Stimulated activated CD8-positive, alpha-beta memory T cell treated with anti-CD3 and anti-CD28 coated beads, Interleukin-4, amount 100 ng/mL, for 4 hours (primary cell): ENCODE results near the gene FARS2.

Source experiments
- DNase-seq, 2 donors: peaks; one replicate each; pipeline ENCODE4 v3.0.0-alpha.2; 2020; ENCODE audit warnings: low read depth in 2 of 2, low spot score in 1 of 2

Gene FARS2

DNA sequence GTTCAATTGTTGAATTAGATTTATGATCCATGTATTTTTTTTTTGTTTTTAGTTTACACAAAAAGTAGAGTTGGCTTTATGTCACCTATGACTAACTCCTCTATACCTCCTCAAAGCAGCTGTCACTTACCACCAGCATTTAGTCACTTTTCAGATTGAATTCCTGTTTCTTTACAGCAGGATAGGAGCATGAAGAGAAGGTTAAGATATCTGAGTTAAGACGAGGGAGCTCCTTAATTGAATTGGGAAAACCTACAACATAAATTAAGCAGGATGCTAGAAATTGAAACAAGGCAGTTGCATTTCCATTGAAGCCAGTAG is 237.2 kb downstream of the FARS2 start:
- DNase-seq = no peak

DNA sequence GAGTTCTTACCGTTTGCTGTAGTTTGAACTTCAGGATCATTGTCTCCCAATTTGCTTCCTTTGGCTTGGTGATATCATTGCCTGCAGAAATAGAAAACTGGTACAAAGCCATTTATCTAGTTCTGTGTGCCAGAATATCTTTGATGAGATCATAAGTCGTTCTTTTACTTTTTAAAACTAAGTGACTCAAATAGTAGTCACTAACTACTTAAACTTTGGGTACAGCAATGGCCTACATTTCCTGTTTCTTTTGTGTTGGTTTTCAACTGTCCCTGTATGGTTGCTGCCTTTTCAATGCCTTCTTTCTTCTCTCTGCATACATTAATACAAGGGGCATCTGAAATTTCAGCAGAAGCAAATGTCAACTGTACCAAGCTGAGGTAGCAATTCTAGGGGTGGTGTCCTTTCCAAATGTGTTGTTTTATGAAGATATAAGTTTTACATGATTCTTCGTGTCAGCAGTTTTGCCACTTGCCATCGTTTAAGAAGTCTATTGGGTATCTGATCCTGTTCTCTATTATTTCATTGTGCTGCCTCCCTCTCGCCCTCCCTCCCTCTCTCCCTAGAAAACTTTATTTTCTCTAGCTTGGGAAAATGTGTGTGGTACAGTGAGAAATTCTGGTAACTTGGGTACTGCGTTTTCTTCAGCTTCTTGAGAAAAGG is 238.5 kb downstream of the FARS2 start:
- DNase-seq = no peak

DNA sequence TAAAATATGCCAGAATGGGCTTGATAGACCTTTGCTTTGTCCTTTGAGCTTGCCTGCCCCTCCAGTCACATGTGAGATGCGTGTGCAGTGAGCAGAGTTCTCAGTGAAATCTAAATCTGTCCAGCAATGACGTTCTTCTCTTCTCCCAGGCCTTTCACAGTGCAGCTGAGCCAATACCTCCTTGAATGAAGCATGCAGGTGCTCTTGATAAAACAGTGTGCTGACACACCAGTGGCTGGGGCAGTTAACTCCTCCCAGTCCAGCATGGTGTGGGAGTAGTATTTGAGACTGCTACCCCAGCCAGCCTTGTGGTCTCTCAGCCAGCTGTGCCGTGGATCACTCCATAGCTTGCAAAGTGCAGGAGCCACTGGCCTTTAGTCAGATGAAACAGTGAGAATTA is 240.5 kb downstream of the FARS2 start:
- DNase-seq = no peak

DNA sequence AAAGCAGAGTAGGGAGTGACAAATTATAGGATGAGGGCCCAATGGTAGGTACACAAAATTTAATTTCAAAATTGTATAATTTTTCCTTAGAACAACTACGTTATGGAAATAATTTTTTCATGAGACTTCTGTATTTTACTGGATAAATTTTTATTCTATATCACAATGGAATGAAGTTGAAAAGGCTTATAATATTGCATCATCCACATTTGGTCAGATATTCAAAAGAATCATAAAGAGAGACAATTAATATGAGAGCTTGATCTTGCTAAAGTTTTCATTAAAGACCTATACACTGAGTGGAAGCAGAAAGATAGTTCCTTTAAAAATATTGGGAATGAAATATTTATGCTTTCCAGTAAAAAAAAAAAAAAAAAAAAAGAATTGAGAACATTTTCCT is 242.8 kb downstream of the FARS2 start:
- DNase-seq = no peak

DNA sequence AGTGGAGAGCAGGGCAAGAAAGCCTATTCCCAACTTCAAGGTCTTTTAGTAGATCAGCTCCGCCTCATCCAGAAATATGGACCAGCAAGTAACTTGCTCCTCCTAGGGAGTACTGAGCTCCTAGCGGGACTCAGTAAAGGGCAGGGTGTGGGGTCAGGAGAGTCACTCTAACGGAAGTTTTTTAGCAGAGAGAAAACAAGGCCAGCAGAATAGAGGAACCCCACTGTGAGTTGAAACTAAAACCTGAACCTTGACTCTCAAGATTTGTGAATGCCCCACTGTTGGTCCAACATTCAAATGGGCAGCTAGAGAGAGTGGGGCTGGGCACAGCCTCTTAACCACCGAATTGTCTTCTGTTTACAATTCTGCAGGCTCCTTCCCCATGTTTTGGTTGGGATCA is 244.8 kb downstream of the FARS2 start:
- DNase-seq = no peak

DNA sequence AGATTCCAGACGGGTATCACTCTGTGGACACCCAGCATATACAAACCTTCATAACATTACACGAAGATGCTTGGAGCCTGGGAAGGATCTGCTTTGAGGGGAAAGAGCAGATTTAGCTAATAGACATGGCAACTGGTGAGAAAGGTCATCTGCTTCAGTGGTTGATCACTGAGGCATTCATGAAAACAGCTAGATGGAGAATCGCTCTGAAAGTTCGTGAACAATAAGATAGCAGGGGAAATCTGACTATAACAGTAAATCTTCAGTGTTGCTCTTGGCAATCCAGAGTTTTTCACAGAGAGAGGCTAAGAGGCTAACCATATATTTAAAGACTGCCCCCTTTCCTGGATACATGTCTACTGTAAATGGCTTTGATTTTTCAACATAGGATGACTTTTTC is 245.3 kb downstream of the FARS2 start:
- no peak for DNase-seq

DNA sequence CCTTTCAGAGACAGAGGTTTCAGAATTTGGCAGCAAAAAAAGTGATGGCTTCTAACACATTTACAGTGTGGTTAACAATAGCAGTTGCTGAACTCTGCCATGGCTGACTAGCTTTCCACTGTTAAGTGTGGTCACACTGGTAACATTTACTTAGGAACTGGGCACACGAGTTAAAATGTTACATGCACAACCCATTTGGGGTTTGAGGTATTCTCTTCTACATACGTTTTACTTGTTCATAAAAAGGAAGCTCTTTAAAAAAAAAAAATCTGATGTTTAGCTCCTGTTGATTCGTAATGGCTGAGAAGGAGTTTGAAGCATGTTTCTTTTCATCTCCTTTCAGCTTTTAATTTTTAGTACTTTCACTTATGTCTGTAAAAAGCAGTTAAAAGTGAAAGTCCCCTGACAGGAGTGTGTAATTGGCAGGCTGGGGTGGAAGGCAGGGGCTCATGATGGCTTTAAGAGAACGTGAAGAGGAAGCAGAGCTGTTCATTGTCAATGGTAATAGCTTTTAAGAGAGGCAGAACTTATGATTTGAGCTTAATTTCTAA is 245.9 kb downstream of the FARS2 start:
- no peak for DNase-seq

DNA sequence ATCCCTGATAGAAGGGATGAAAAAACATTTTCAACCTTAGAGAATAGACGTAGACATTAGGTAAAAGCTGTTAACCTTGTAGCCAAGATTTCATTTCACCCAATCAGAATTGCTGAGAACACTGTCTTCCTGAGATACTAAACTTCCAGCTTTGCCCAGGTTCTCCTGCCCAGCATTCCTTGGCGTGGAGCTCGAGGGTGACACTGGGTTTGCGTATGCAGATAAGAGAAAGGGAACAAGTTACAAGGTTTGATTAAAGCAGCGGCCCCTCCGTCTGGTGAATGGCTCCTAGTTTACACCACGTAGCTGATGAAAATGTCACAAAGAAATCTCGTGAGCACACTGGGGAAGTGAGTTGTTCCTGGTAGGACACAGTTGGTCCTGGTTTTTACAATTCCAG is 247.8 kb downstream of the FARS2 start:
- no peak for DNase-seq

DNA sequence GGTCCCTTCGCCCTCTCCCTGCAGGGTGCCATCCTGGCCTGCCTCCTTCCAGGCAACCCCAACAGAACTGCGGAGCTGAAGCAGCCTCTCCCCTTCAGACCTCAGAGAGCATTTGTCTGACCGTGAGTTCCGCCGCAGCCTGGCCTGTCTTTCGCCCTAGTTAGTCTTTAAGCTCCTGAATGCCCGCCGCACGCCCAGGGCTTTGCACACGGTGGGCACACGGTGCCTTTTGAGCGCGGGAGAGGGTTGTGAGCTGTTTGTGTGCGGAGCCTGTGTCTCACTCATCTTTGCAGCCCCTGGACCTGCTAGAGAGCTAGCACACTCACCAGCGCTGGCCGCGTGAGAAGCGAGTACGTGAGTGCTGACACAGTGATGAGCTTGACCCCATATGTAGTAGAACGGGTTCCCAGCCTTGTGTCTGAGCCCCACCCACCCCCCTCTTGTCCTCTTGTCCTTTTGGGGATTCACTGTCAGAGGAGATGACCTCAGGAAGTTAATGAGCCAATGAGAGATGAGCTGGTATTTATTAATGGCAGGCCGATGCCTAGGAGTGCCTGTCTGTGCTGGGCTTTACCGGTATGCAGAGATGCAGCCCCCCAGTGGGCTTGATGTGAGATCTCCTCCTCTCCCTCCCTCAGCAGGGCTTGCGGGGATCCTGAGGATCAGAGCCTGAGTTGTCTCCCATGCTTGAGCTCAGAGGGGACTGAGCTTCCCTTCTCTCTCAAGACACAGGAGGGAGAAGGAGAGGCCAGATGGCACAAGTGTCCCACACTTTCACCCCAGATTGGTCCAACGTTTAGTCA is 249.2 kb downstream of the FARS2 start:
- no peak for DNase-seq

DNA sequence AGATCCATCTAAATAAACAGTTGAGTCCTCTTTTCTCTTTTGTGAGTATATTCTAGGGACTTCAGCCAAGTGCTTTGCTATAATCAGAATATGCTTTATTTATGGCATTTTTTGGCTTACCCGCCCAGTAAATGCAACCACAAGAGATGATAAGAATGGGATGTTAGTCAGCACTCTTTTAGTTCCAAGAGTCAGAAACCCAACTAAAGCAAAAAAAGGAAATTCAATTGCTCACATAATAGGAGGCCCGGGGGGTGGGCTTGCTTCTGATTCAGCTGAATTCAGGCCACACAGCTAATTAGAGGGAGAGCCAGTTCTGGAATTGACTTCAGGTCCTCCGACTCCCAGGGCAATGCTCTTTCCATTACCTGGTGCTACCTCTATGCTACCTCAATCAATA is 250.6 kb downstream of the FARS2 start:
- no peak for DNase-seq

DNA sequence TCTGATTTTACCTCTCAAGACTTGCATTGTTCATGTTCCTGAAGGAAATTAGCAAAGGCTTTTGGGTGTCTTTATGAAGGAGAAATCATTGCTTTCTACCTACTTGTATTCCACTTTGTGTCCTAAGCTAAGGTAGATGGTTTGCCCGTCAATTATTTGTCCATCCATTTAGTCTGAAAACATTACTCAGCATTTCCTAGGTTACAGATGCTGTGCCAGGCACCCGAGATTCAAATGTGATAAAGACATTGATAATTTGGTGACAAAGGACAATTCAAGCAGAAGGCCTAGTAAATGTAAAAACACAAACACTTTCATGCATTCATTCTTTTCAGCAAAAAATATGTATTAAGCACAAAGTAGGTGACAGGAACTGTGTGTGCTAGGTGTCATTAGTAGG is 251.1 kb downstream of the FARS2 start:
- DNase-seq = no peak

DNA sequence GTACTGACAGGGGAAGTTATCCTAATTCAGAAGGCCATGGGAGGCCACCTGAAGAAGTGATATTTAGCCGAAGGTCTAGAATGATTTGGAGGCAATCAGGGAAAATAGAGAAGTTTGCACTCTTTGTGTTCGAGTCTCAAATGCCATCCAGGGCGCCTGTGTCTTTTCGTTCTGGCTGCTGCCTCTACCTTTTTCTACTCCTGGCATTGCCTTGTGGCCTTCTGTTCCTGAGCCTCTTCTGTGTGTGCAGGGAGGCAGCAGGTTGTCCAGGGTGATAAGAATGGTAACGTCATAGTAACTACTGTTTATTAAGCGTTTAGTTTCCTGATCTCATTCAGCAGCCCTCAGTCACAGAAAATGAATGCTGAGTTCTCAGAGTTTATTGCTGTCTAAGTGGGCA is 252.1 kb downstream of the FARS2 start:
- DNase-seq = no peak

DNA sequence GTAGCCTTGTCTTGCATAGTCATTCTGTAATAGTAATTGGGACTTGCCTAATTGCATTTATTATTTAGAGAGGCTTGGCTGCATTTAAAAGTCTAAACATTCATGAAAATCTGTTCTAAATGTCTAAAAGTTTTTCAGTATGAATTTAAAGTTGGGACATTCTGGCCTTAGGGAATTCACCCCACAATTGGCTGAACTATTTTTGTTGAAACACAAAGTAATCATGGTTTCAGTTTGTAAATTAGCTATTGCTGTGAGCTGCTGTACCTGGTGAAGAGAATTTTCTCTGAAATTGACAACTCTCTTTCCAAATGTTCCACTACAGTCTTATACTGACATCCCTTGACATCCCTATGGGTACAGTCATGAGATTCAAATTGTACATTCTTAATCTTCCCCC is 253.0 kb downstream of the FARS2 start:
- no peak for DNase-seq

DNA sequence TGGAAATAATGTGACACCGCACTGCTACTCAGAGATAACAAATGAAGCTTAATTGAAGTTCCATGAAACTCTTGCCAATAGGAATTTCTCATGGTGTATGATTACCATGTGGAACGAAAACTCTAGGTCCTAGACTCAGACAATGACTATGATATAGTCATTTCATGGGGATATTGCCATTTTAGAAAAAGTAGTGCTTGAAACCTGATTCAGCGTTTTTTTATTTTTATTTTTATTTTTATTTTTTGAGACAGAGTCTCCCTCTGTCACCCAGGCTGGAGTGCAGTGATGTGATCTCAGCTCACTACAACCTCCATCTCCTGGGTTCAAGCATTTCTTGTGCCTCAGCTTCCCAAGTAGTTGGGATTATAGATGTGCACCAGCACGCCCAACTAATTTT is 253.9 kb downstream of the FARS2 start:
- no peak for DNase-seq

DNA sequence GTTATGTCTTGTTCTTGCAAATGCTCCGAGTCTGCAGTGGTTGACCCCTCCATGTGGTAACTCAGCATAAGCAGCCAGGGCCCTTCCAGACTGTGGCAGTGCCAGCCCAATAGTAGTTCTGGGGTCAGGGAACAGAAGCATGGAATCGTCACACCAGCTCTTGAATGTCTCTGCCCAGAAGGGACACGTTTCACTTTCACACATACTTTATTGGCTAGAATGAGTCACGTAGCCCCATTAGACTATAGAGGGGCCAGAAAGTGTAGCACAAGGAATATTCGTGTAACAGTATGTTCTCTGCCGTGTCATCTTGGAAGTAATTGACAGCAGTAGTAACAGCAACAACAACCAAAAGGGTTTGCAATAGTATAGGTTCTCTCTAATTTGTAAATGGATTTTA is 254.7 kb downstream of the FARS2 start:
- no peak for DNase-seq

DNA sequence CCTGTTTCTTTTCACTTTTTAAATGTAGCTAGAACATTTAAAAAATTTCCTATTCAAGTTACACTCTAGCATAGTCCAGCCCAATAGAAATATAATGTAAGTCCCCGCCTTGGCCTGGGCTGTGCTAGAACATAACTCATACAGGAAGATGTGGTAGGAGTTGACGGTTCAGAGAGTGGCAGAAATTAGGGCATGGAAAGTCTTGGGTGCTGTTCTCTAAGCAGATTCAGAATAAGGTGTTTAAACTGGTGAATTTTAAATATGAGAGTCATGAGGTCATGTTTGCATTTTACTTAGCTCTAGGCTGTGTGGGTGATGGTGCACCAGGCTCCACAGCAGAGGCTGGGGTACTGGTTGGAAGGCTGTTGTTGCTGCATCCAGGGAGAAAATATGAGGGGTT is 256.5 kb downstream of the FARS2 start:
- DNase-seq = no peak

DNA sequence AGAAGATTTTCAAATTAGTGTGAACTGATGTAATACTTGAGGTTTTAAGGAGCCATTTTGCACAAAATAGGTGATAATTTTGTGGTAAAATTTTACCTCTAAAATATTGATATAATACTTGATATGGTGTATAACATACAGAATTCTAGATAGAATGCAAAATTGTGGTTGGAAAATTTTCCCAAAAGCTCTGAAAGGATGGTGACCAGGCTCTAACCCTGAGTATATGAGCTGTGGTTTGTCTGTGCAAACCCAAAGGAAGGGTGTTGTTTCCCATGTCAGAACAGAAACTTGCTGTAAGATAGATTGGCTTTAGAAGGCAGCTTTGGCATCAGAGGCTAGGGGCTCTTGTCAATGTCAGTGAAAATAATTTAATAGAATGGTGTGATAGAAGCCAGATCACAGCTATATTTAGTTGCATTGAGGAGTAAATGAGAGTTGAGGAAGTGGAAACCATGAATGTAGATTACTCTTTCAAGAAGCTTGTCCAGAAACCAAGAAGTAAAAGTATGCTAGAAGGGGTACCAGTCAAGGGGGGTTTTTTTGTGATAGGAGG is 257.7 kb downstream of the FARS2 start:
- DNase-seq = no peak

DNA sequence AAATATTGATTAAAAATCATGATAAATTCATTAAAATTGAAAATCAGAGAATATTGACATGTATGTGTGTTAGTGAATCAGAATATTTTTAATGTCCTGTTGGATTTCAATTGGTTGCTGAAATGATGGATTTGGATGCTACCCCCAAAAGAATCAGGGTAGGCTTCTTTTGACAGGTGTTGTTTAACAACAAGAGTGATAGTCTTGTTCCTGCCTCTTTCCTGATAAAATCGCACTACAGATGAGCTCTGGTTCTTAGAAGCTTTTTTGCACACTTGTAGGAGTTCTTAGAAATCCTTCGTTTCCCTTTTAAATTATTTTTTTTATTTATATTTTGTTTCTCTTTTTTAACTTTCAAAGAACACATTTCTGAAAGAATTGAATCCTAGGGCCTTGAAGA is 259.5 kb downstream of the FARS2 start:
- no peak for DNase-seq

DNA sequence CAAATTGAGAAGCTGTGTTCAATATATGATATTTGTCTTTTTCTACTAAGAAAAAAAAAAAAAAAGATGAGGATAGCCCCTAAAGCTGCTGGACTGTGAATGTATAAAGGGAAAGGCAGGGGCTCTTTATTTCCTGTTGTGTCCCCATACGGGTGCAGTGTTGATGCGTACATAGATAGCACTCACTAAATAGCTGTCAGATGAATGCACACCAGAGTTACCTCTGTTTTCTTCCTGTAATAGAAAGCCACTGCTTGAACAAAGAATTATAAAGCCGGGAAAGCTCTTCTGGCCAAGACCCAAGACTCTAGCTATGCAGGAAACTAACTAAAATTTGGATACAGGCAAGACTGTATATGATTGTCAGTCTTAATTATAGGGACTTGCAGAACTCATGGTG is 260.0 kb downstream of the FARS2 start:
- no peak for DNase-seq

DNA sequence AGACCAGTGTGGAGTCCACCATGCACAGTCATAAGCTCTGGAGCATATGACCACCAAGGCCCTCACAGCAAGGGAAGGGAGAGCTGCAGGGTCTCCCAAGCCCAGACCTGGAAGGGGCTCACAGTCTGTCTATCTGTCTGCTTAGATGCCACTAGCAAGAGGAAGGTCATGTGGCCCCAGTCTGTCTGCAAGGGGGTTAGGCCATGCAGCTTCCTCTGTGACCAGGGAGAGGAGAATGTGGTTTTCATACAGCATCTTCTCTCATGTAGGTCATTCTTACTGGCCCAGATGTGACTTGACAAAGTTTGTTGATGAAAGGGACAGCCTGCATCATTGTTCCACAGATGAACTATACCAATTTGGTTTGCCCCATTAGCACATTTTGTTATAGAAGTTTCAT is 260.8 kb downstream of the FARS2 start:
- DNase-seq = no peak

DNA sequence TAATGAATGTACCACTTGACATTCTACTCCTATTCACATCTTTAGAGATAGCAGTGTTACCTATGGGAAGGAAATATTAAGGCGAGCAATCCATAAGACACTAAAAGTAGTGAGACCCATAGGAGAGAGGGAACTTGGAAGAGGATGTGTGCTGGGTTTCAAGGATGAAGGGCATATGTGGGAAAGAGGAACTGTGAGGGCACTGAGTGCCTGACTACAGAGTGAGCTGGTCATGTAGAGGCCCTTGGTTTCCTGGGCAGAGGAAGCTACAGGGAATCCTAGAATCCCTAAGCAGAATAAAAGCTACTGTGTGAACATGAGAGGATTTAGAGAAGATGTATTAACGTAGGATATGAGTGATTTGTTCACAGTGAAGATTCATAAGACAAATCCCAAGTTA is 262.8 kb downstream of the FARS2 start:
- DNase-seq = no peak

DNA sequence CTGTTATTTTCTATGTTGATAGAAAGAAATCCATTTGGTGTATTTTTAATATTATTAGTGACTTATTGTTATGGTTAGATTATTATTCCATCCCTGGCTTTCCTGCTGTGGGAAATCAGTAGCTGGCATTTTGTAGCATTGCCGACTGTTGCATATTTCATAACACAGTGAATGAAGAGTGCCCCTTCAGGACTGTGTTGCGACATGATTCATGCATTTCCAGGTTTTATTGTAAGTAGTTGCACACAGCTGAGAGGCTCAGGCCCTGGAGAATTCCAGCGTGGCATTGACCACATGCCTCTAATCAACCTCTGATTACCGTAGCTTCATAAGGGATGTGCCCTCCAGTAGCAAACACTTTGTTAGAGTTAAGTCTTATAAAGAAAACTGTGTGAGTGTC is 263.9 kb downstream of the FARS2 start:
- no peak for DNase-seq

DNA sequence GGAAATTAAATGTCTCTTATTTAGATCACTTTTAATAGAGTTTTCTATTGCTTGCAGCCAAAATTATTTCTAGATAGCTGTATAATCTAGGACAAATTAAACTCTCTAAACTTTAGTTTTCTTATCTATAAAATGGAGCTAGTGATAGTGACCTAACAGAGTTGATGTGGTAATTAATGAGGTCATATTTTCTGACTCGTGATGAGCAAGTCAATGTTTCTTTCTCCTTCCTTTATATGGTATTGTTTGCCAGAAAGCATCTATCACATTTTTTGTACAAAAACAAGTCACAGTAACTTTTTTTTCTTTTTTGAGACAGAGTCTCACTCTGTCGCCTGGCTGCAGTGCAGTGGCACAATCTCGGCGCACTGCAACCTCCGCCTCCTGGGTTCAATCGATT is 267.7 kb downstream of the FARS2 start:
- DNase-seq = no peak
